ENCODE data around the gene PCYT2.
A peak's percentile ranks its signal among the peaks of the same experiment; 100 is the strongest.

PCYT2 gene

GRCh38 chr17:81885454-81885853 lies 25.7 kb downstream of the PCYT2 start:
- Histone ChIP-seq H3K9ac (ENCODE audit: low read length) (no peak overlapping the region), H3K27ac (ENCODE audit: low read length) (no peak overlapping the region), H3K9me3 (ENCODE audit: control insufficient read depth, low read depth, low read length) (no peaks in the 10 kb centered on the region), H3K4me1 (ENCODE audit: control insufficient read depth, low read depth, low read length) (peaks cover 4% of the 10 kb centered on the region), H3K36me3 (ENCODE audit: control insufficient read depth, low read depth, low read length) (peaks cover 66% of the 10 kb centered on the region), H3K27me3 (ENCODE audit: control insufficient read depth, insufficient read depth, low read length) (no peaks in the 10 kb centered on the region), H3K4me3 (ENCODE audit: low read length) (no peak overlapping the region)

DNA sequence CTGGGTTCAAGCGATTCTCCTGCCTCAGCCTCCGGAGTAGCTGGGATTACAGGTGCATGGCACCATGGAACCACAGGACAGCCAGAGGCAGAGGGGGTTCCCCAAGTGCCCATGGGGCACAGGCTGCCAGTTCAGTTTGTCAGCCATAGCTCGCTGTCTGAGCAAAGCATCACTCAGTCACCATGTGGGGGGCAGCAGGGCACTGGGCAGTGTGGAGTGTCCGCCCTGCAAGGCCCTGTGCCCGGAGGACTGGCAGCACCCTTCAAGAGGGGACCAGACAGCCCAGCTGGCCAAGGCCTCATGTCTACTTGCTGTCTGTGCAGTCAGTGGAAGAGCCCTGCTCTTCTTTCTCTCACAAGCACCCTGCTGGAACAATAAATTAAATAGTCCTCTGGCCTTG lies 26.2 kb downstream of the PCYT2 start:
- no peak overlapping the region for H3K9ac ChIP-seq (ENCODE audit: low read length)
- no peaks in the 10 kb centered on the region for H3K4me1 ChIP-seq (ENCODE audit: control insufficient read depth, low read depth, low read length)
- H3K4me3 ChIP-seq (ENCODE audit: low read length) = no peak overlapping the region
- H3K36me3 ChIP-seq (ENCODE audit: control insufficient read depth, low read depth, low read length) = peaks cover 62% of the 10 kb centered on the region
- no peaks in the 10 kb centered on the region for H3K27me3 ChIP-seq (ENCODE audit: control insufficient read depth, insufficient read depth, low read length)
- no peak overlapping the region for H3K27ac ChIP-seq (ENCODE audit: low read length)
- no peaks in the 10 kb centered on the region for H3K9me3 ChIP-seq (ENCODE audit: control insufficient read depth, low read depth, low read length)

DNA sequence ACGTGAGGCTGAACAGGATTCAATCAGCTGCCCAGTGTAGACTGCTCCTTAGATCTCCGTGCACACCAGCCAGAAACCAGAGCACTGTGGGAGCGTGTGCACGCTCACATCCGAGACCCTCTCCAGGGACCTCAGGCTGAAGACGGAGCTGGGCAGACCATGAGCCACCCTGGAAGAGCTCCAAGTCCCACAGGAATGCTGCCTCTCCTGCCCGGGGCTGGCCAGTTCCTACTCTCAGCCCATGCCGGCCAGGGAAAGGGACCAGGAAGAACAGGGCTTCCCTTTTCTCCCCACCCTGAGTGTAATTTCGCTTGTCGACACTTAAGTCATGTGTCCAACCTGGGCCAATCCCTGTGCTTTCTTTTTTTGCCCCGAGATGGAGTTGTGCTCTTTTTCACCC lies 26.7 kb downstream of the PCYT2 start:
- Histone ChIP-seq H3K4me1 (ENCODE audit: control insufficient read depth, low read depth, low read length) (no peaks in the 10 kb centered on the region), H3K27me3 (ENCODE audit: control insufficient read depth, insufficient read depth, low read length) (no peaks in the 10 kb centered on the region), H3K9ac (ENCODE audit: low read length) (no peak overlapping the region), H3K9me3 (ENCODE audit: control insufficient read depth, low read depth, low read length) (no peaks in the 10 kb centered on the region), H3K4me3 (ENCODE audit: low read length) (no peak overlapping the region), H3K27ac (ENCODE audit: low read length) (no peak overlapping the region), H3K36me3 (ENCODE audit: control insufficient read depth, low read depth, low read length) (peaks cover 57% of the 10 kb centered on the region)

- Histone ChIP-seq H3K4me3 (ENCODE audit: low read length) (no peak overlapping the region), H3K27ac (ENCODE audit: low read length) (no peak overlapping the region)
These were observed 32.1 kb downstream of the PCYT2 start for GRCh38 chr17:81879121-81879520.

GRCh38 chr17:81878294-81878693 lies 32.9 kb downstream of the PCYT2 start:
- Histone ChIP-seq H3K36me3 (ENCODE audit: control insufficient read depth, low read depth, low read length) (peaks cover 12% of the 10 kb centered on the region), H3K4me1 (ENCODE audit: control insufficient read depth, low read depth, low read length) (no peaks in the 10 kb centered on the region), H3K9ac (ENCODE audit: low read length) (no peak overlapping the region), H3K27ac (ENCODE audit: low read length) (no peak overlapping the region), H3K27me3 (ENCODE audit: control insufficient read depth, insufficient read depth, low read length) (no peaks in the 10 kb centered on the region), H3K9me3 (ENCODE audit: control insufficient read depth, low read depth, low read length) (no peaks in the 10 kb centered on the region), H3K4me3 (ENCODE audit: low read length) (no peak overlapping the region)

More at GRCh38 chr17:81879121-81879520, 32.1 kb downstream of the PCYT2 start:
- Histone ChIP-seq H3K4me1 (ENCODE audit: control insufficient read depth, low read depth, low read length) (no peaks in the 10 kb centered on the region), H3K9me3 (ENCODE audit: control insufficient read depth, low read depth, low read length) (no peaks in the 10 kb centered on the region), H3K9ac (ENCODE audit: low read length) (no peak overlapping the region), H3K36me3 (ENCODE audit: control insufficient read depth, low read depth, low read length) (peaks cover 12% of the 10 kb centered on the region), H3K27me3 (ENCODE audit: control insufficient read depth, insufficient read depth, low read length) (no peaks in the 10 kb centered on the region)

- Histone ChIP-seq H3K9ac (ENCODE audit: low read length) (no peak overlapping the region), H3K36me3 (ENCODE audit: control insufficient read depth, low read depth, low read length) (peaks cover 10% of the 10 kb centered on the region), H3K9me3 (ENCODE audit: control insufficient read depth, low read depth, low read length) (no peaks in the 10 kb centered on the region), H3K4me3 (ENCODE audit: low read length) (no peak overlapping the region), H3K27ac (ENCODE audit: low read length) (no peak overlapping the region), H3K27me3 (ENCODE audit: control insufficient read depth, insufficient read depth, low read length) (no peaks in the 10 kb centered on the region), H3K4me1 (ENCODE audit: control insufficient read depth, low read depth, low read length) (no peaks in the 10 kb centered on the region)
These were observed 33.6 kb downstream of the PCYT2 start for GRCh38 chr17:81877569-81877968.

- H3K27ac ChIP-seq (ENCODE audit: low read length) = peak overlapping the region; percentile 64
- no peaks in the 10 kb centered on the region for H3K27me3 ChIP-seq (ENCODE audit: control insufficient read depth, insufficient read depth, low read length)
- no peaks in the 10 kb centered on the region for H3K9me3 ChIP-seq (ENCODE audit: control insufficient read depth, low read depth, low read length)
- peaks cover 3% of the 10 kb centered on the region for H3K4me1 ChIP-seq (ENCODE audit: control insufficient read depth, low read depth, low read length)
- H3K4me3 ChIP-seq (ENCODE audit: low read length) = peak overlapping the region; percentile 93
- H3K9ac ChIP-seq (ENCODE audit: low read length) = peak overlapping the region; percentile 94
- peaks cover 3% of the 10 kb centered on the region for H3K36me3 ChIP-seq (ENCODE audit: control insufficient read depth, low read depth, low read length)
These were observed 39.6 kb downstream of the PCYT2 start for GRCh38 chr17:81871387-81872230.

DNA sequence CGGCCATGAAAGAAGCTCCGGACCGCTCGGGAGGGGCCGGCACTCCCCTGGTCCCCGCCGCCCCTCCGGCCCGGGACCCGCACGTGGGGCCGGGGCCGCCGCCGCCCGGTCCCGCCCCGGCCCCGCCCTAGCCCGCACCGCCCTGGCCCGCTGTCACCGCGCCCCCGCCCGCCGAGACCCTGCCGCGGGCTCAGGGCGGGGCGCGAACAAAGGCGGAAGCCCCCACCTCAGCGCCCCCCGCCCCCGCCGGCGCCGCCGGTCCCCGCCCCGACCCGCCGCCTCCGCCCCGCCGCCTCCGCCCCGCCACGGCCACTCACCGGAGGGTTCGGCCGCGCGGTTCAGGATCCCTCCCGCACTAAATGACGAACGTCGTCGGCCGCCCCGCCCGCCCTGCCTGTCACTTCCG lies 40.2 kb downstream of the PCYT2 start, which contains the start of gene ARHGDIA:
Gene ARHGDIA, minus strand, starts transcription at position 357 of the 406 bp plus-strand sequence. CDS start 1,407 bp downstream, outside the sequence.
- H3K36me3 ChIP-seq (ENCODE audit: control insufficient read depth, low read depth, low read length) = peaks cover 3% of the 10 kb centered on the region
- peak within 1 kb of the TSS; percentile 64 for H3K27ac ChIP-seq (ENCODE audit: low read length)
- H3K4me1 ChIP-seq (ENCODE audit: control insufficient read depth, low read depth, low read length) = peaks cover 3% of the 10 kb centered on the region
- peak within 1 kb of the TSS; percentile 93 for H3K4me3 ChIP-seq (ENCODE audit: low read length)
- no peaks in the 10 kb centered on the region for H3K27me3 ChIP-seq (ENCODE audit: control insufficient read depth, insufficient read depth, low read length)
- H3K9ac ChIP-seq (ENCODE audit: low read length) = peak within 1 kb of the TSS; percentile 94
- H3K9me3 ChIP-seq (ENCODE audit: control insufficient read depth, low read depth, low read length) = no peaks in the 10 kb centered on the region

- Histone ChIP-seq H3K9me3 (ENCODE audit: control insufficient read depth, low read depth, low read length) (no peaks in the 10 kb centered on the region), H3K4me3 (ENCODE audit: low read length) (peak overlapping the region; percentile 87), H3K4me1 (ENCODE audit: control insufficient read depth, low read depth, low read length) (peaks cover 3% of the 10 kb centered on the region), H3K27me3 (ENCODE audit: control insufficient read depth, insufficient read depth, low read length) (no peaks in the 10 kb centered on the region), H3K27ac (ENCODE audit: low read length) (no peak overlapping the region), H3K9ac (ENCODE audit: low read length) (peak overlapping the region; percentile 74), H3K36me3 (ENCODE audit: control insufficient read depth, low read depth, low read length) (peaks cover 3% of the 10 kb centered on the region)
These were observed 40.8 kb downstream of the PCYT2 start for GRCh38 chr17:81870131-81870980.

DNA sequence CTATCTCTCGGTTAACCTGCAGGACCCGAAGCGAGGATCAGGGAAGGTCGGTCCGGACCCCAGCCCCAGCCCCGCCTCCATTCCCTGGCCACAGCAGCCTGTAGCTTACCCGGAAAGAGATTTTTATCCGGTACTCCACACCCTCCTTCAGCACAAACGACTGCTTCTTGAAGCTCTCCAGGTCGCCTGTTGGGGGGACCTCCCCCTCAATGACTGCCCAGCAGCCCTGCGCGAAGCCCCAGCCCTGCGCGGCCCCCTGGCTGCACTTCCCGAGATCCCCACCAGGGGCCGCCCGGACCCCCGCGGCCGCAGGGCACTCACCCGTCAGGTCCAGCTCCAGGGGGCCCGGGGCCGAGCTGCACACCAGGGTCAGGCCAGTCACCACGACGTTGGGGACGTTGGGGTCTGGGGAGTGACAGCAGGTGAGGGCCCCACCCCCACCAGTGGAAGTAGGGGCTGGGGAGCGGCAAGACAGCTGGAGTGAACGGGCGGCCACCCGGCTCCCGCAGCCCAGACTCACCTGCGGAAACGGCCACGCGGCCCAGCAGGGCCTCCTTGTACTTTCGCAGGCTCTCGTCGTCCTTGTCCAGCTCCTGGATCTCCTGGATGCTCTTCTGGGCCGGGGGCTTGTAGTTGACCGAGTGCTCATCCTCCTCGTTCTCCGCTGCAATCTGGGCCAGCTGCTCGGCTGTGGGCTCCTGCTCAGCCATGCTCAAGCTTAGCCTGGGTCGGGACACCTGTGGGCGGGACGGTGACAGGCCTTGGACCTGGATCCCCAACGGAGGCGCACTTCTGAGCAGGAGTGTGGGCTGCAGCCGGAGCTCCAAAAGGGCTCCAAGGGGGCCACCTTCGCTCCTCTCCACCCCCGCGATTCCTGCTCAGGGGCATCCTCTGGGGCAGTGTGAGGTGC lies 41.7 kb downstream of the PCYT2 start:
- Histone ChIP-seq H3K27me3 (ENCODE audit: control insufficient read depth, insufficient read depth, low read length) (no peaks in the 10 kb centered on the region), H3K4me3 (ENCODE audit: low read length) (peak overlapping the region; percentile 87), H3K4me1 (ENCODE audit: control insufficient read depth, low read depth, low read length) (peaks cover 3% of the 10 kb centered on the region), H3K9ac (ENCODE audit: low read length) (no peak overlapping the region), H3K9me3 (ENCODE audit: control insufficient read depth, low read depth, low read length) (no peaks in the 10 kb centered on the region), H3K27ac (ENCODE audit: low read length) (no peak overlapping the region), H3K36me3 (ENCODE audit: control insufficient read depth, low read depth, low read length) (peaks cover 3% of the 10 kb centered on the region)
